Stimulated activated CD4-positive, alpha-beta T cell treated with anti-CD3 and anti-CD28 coated beads, Interleukin-2, amount 100 ng/mL, for 4 hours (primary cell): Measurements from ENCODE around the gene MROH2A.

Experiments used
- DNase-seq: peaks from one replicate; pipeline ENCODE4 v3.0.0-alpha.2; 2020; ENCODE audit warnings: low read depth

Gene MROH2A

DNA sequence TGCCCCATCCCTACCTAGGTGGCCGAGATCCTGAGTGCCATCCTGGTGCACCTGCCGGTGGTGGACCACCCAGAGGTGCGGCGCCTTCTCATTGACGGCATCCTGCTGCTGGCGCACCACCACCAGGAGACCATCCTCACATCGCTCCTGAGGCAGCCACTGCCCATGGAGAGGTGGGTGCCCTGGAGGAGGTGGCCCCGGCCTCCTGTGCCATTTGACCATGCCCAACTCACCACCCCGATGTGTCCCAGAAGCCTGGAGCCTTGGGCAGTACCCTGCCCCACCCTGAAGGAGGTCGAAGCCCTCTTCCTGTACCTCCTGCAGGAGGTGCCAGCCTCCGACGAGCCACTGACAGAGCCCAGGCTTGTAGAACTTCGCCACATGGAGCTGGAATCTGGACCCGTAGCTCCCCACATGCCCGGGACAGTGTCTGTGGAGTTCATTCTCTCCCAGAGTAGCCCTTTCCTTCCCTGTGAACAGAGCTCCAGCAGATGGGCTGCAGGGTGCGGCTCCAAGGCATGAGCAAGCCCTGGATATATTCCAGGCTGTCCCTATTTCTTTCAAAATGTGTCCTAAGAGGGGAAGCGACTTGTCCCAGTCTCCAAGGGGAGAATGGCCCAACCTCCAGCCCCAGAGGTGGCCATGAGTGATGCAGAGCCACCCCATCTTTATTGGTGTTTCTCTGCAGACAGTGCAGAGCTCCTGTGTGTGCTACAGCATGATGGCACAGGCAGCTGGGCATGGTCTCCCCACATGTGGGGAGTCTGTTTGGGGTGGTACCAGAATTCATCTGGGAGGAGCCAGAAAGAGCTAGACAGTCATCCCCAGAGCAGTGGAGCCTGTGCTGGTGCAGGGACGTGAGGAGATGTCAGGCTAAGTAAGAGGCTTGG is 42.0 kb downstream of the MROH2A start:
- no peak for DNase-seq

DNA sequence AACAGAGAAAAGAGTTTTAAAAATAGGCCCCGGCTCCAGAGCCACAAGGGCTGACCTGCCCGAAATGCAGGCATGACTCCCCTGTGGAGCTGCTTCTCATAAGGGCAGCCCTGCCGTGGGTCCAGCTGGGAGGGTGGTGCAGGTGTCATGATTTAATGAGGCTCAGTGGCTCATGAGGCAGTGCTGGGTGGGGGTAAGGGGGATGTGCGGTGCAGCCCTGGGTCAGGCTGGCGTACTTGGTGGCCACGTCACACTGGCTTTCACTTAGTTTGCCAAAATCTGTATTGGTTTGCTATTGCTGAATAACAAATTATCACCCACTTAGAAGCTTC is 42.6 kb downstream of the MROH2A start:
- DNase-seq, result no peak

DNA sequence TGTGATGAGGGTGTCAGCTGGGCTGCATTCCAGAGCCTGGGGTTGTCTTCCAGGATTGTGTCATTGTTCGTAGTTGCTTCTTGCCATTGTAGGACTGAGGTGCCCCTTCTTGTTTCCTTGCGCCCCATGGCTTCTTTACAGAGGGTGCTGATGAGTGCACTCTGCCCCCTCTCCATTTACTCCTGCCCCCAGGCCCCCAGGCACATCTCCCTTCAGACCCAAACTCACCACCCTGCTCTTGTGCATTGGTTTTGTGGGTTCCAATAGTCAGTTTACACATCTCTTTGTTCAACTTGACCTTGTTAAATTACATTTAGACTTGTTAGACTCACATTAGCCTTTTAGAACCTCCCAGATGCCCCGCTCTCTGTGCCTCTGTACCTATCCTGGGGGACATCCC is 43.1 kb downstream of the MROH2A start:
- no peak for DNase-seq

DNA sequence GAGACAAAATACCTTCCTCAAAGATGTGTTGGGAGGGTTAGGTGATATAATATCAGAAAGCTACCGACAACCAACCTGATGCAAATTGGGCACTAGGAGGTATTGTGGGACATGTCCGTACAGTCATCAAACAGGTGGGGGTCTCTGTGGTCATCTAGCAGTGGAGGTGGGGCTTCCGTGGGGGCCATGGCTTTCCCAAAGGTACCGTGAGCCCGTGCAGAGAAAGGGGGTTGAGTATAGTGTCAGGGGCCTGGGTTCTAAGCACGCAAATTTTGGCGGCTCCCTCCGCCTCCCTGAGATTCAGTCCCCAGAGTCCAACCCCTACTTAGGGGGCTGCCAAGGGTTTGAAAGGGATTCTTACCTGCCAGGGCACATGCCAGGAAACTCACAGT is 43.6 kb downstream of the MROH2A start:
- no peak for DNase-seq

DNA sequence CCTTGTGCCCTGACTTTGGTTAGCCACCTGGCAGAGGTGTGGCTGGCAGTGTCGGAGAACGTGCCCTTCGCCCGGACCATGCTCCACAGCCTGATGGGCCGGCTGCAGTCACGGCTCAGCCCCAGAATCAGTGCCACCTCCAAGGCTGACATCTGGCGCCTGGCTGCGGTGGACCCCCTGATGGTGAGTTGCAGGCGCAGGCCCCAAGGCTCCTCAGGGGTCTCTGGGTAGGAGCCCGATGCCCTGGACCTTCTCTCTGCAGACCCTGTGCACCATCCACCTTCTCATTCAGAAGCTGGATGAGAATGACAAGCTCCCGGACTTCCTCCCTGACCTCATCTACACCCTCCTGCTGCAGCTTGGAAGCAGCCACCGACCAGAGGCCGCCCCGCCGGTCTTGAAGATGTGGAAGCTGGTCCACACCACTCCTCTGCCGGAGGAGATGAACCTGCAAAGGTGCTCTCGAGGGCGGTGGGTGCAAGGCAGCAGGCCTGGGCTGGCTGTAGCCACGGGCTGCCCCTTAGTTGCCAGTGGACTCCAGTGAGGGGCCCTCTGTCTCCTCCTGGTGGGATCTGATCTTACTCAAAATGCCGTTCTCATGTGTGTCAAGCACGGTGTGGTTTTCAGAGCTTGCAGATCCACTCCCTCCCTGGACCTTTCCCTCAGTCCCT is 44.1 kb downstream of the MROH2A start:
- DNase-seq, result no peak

DNA sequence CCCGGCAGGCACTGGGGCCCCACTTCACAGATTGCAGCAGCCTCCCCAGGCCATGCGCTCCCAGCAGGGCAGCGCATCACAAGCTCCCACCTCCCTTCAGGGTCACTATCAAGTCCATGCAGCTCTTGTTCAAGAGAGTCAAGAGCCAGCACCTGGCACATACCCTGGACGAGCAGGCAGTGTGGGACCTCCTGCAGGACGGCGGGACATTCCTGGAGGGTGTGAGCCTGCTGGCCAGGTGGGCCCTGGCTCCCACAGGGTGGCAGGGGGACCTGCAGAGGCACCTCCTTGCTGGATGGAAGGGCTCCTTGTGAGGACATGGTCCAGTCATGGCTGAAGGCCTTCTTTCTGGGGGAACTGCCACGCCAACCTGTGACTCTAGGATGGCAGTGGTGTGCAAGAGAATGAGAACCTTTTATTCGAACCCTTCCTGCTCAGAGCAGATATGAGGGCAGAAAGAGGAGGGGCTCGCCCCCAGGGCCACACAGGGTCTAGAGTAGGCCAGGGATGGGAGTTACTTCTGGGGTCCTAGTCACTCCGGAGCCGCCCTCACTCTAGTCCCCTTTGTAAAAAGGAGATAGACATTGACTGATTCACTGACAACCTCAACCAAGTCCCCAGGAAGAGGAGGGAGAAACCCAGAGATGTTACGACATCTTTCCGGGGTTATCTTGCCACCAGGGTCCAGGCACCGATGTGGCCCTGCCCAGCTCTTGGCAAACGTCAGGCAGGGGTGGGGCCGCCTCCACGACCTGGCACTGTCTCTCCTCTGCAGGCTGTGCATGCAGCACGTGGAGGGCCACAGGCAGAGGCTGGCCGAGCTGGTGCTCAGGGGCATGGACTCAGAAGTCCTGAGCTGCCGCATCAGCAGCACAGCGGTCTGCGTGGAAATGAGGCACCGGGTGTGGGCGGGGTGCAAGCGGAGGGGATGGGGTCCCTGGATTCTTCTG is 44.9 kb downstream of the MROH2A start:
- no peak for DNase-seq

DNA sequence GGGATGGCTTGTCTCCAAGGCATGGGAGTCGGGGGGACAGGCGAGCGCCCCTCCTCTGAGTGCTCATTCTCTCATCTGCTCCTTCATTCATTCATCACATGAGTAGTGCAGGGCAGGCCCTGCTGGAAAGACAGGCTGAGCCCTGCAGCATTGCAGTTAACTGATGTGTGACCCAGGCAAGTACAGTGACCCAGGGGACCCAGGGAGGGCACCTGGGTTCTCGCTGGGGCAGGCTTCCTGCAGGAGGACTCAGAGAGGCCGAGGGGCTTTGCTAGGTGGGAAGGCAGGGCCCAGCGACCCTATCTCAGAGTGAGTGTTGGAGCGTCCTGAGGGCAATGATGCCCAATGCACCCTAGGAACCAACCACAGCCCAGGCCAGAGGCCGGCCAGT is 45.6 kb downstream of the MROH2A start:
- no peak for DNase-seq

DNA sequence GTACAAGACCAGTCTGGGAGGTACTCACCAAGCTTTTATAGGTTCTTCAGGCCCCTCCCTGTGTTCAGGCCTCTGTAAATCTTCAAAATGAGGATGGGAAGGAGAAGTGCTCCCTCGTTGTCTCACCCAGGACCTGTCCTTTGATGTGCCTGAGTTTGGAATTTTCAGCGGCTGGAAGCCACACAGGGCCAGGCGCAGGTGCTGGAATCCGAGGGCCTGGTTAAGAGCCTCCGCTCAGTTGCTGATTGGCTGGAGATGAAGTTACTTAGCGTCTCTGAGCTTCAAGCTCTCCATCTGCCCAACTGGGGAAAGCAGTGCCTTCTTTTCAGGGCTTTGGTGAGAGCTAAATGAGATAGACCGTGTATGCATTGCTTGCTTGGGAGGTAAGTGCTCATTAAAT is 46.2 kb downstream of the MROH2A start:
- DNase-seq, result no peak

DNA sequence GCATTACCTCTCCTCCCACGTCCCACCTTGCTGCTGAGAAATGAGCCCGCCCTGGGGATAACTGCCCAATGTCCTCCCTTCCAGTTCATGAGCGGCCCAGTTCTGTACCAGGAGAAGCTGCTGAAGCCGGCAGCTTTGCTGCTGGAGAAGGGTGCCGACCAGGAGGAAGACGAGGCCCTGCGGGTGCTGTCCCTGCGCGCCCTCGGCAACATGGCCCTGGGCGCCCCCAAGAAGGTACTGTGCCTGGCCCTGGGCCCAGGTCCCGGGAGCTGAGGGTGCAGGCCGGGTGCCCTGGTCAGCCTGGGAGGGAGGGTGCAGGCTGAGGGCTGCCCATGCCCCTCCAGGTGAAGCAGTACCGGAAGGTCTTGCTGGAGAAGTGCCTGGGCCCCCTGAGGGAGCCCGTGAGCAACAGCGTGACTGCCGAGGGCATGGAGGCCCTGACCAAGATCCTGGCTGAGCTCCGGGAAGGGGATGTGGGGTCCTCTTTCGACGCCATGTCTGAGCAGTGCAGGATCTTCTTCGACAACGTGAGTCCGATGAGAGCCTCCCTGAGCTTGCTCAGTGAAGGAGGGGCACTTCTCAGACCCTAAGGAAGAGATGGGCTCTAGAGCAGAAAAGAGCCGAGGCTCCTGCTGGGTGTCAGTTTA is 50.5 kb downstream of the MROH2A start:
- no peak for DNase-seq

DNA sequence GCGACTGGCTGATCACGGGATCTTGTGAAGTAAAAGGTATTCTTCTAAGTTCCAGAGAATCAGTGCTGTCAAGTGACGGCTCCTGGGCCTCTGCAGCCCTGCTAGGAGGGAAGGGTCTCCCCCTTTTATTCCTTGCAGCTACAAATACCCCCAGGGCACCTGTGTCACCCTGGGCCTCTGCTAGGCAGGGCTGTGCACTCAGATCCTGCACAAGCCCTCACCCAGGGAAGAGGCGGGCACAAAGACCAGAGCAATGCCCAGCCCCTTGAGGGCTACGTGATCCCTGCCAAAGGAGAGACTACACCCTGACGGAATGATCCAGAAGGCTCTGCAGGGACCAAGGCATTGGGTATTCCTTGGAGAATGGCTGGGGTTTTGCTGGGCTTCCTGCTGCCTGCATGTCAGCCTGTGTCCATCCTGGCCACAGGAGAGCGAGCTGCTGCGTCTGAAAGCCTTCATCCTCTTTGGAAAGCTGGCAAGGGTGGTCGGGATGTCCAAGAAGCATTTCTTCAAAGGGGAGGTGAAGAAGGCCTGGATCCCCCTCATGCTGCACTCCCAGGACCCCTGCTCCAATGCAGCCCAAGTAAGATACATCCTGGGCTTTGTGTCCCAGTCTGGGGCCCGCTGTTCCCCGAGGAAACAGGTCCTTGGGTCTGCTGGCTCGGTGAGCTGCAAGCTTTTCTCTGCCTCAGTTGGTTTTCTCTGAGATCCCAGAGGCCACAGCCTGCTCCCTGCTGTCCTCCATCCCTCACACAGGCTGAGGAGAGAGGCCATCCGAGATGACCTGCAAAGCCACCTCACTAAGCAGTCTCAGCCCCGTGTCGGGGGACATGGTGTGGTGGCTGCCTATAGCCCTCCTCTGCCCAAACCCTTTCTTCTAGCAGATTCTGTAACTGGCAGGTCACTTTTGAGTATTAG is 51.3 kb downstream of the MROH2A start:
- DNase-seq, result no peak

DNA sequence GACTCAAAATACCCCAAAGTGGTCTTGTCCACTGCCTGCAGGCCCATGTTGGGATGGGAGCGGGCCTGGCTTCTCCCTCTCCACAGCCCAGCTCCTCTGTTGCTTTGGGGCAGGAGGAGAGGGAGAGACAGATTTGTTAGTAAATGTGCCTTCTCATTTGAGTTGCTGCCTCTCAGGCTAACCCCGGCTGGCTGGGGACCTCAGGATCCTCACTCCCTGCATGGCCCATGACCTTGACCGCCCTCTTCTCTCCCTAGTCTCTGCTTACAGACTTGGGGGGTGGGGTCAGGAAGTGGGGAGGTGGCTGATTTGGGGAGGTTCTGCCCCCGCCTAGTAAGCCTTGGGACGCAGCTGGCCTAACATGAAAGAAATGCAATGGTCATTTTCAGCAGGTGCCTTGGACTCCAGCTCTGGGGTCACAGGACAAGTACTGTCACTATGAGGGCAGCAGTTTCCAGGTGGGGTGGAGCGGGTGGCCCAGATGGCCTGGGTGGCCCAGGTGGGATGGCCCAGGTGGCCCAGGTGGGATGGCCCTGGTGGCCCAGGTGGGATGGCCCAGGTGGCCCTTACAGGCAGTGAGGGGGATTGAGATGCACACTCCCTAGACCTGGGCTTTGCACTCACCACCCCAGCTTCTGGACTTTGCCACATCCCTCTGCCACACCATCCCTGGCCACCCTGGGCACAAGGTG is 52.1 kb downstream of the MROH2A start:
- DNase-seq, result no peak

DNA sequence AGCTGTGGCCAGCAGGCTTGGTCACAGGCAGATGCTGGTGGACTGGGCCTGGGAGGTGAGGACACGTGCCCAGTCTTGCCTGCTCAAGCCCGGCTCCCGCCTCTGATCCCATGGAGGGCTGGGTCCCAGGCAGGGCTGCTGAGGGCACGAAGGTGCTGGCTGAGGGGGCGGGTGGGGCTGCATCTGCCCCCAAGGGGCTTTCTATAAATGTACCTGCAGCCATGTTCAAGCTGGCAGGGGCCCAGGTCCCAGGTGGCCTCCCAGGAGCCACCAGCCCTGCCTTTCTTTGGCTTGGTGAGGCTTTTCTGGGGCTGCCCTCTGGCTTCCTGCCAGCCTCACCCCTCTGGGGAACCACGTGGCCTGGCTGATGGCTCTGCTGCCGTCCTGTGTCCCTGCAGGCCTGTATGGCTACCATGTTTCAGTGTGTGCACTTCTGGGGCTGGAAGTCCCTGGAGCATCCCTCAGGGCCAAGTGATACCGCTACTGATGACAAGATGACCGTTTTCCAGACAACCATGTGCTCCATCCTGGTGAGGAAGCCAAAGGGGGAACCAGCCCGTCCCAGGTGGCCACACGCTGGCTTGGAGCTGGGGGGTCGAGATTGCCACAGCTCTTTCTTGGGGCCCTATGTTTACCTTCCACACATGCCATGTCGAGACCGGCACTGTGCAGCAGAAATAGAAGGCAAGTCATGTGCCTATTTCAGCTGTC is 53.0 kb downstream of the MROH2A start:
- DNase-seq, result no peak

DNA sequence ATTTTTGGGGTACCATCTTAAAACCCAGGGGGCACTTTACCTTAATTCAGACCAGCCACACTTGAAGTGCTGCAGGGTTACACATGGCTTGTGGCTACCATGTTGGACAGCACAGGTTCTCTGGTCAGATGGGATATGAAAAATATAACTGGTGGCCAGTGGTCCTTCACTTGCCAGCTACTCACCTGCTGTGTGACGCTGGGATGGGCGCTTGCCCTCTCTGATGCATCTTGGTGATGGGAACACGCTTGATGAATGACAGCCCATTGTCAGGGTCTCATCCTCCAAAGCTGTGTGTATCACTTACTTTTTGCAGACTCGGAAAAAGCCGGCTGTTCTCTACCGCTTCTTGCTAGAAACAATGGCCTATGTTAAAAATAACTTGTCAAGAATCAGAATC is 53.7 kb downstream of the MROH2A start:
- DNase-seq, result no peak

DNA sequence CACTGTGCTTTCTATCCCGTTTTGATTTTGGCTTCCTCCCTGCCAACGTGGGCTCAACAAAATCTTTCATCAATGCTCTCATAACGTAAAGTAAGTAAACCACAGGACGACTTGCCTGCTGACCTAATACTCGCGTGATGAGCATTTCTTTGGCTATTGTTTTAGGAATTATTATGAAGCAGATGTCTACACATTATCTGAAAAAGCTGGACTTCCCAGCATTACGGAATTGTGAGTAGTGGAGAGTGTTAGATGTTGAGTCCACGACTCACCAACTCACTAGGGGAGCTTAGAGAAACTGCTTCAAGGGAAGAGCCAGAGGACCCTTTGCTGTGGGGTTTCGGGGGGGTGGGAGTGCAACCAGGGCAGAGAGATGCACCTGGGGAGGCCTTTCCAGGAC is 54.3 kb downstream of the MROH2A start:
- DNase-seq, result no peak

DNA sequence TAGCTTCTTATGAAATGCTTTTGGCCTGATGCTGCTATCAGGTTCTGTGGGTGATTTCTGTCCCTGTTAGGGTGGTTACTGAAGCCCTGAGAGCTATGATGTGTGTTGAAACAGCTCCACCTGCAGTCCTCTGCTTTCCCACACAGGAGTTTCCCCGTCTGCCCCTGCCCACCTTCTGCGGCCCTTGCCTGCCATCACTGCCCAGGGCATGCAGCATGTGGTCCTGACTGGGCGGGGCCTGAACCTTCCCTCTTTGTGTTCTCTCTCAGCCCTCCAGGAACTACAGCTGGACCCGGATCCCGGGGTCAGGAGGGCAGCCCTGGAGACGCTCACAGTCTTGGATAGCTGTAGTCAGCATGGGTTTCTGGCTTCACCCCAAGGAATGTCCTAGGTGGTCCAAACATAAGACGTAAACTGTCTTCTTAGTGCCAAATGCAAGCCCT is 54.8 kb downstream of the MROH2A start:
- DNase-seq, result no peak

DNA sequence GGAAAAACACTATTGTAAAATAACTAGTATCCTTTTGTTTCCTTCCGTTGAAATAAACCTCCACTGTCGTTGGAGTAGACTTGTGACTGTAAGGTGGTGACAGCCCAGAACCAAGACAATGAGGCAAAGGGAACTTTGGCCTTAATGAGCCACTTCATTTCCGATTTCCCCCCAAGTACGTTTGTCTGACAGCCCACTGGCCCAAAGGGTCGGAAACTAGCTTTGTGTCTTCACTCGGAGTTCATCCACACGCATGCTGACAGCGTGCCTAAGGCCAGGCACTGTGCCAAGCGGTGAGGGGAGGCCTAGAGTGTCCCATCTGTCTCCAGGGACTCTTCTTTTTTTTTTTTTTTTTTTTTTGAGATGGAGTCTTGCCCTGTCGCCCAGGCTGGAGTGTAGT is 55.2 kb downstream of the MROH2A start:
- DNase-seq, result no peak

DNA sequence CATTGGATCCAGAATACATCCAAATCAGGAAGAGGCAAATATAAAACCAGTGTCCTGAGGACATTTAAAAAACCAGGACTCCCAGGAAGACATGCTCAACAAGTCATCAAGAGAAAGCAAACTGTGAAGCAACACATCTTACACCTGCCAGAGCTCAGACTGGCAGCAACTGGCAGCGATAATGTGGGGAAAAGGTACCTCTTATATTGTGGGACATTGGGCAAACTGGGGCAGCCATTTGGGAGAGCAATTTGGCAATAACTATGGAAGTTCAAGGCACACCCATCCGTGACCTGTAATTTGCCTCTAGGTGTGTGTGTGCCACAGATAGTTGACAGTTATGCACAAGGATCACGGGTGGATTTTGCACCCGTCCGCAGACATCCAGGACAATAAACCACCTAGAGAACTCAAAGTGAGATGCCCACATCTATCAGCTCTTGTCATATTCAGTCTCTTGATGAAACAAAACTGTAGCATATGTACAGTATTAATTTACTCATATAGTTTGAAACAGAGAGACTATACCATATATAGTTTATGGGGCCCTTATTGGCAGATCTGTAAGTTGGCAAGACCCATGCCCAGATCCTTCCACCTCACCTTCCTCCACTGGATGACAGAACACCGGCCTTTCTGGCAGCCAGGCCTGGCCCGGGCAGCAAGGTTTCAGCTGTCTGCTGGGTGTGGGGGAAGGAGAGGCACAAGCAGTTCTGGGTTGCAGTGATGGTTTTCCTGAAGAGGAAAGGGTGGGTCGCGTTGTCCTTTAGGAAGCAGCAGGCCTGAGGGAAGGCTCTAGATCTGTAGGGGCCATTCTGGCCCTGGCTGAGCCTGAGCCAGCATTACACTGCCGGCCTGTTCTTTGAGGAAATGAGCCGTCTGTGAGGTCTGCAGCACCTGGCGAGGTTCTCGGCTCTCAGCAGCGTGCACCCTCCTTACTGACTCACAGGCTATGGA is 57.4 kb downstream of the MROH2A start:
- DNase-seq, result no peak

DNA sequence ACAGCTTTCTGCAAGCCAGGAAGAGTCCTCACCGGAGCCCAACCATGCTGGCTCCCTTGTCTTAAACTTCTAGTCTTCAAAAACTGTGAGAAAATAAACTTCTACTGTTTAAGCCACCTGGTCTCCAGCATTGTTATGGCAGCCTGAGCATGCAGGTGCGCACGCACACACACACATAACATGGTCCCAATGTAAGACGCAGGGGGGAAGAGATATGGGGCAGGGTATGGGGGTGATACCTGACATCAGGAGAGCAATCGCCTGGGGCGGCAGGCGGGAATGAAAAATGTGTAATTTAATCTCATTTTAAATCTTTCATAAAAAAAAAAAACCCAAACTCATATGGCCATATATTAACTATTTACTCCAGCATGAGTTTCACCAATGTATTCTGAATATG is 58.2 kb downstream of the MROH2A start:
- DNase-seq, result no peak
